GM18861 (cell line): ENCODE data around the gene ARHGAP21.

Experiments used
- ATAC-seq: cut with Tn5 transposase; IDR thresholded peaks from one replicate; pipeline ENCODE4 v1.9.1; 2021; ENCODE audit not compliant: unreplicated experiment

ARHGAP21 gene

DNA sequence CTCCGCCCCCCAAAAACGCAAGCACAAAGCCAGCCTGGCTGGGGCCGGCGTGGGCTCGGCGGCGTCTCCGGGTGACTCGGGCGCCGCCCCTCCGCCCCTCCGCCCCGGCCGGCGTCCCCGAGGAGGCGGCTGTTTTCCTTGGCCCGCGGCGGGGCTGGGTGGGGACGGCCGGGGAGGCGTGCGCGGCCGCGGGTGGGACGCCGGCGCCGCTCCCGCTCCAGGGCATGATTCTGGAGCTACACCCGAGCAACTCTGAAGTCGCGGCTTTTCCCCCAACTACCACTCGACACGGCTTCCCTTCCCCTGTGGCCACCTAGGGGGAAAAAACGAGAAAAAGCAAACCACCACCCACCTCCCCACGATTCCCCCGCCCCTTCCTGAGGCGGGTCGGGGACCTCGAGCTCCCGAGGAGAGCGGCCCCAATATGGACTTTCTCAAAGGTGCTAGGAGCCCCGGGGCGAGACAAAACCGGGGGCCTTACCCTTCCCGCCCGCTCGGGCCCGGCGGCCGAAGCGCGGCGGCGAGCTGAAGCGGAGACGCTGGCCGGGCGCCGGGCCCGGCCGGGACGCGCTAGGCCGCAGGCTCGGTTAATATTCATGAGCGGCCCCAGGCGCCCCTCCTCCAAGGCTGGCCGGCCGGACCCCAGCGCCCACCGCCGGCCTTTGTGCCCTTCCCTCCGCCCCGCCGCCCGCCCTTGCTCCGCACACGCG lies 856 bp downstream of the ARHGAP21 start:
- peak; percentile 21 for ATAC-seq

DNA sequence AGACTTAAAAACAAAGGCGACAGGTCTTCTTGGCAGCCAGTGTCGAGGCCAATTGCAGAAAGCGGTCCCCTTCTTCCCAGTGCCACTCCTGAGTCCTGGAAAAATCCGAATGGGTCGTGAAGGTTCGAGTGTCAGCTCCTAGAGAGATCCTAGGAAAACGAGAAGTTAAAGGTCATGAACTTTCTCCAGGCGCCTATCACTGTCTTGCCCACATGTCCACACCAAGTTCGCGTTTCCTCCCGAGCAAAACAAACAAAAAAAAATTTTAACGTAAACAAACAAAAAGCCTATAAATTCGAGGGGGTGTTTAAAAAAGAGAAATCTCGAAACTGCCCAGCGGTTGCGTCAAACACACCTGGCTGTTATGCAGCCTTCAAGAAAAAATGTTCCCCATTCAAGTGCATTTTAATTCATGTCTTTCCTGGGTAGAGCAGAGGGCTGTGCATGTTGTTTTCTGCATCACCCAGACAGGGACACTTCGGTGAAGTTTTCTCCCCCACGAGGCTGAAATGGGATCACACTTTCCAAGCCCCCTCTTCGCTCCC lies 1.5 kb downstream of the ARHGAP21 start:
- ATAC-seq: no peak

DNA sequence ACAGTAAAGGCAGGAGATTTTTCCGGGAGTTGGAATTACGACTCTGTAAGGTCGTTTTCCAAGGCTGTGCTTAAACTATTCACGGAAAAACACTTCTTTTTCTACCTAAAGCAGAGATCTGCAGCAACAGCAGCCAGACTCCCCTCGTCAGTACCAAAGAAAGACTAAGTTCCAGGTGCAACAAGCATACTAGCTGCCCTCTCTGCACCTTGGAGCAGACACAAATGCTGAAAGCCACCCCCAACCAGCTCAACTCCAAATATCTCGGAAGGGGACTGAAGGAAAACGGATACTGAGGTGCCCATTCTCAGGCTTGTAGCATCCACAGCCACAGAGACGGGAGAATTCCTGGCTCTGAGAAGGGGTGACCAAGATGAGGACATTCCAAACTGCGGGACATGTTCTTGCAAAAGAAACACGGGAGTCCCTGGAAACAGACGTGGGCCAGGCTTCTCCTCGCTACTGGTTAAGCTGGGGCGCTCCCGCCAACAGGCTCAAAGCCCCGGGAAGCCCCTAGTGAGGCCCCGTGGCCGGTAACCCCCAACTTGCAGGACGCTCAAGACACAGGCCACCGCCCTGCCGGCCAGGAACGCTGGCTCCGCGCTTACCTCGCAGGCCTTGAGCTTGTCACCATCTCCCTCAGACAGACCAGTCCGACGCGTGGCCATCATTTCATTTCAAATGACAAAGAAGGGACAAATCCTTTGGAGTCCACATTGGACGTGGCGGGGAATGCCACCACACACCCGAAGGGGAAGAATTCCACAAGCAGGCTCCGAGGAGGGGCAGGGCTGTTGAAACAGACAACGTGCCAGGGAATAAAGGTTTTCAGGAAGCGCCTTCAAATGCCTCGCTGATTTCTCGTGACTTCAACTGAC lies 2.2 kb downstream of the ARHGAP21 start:
- no peak for ATAC-seq

DNA sequence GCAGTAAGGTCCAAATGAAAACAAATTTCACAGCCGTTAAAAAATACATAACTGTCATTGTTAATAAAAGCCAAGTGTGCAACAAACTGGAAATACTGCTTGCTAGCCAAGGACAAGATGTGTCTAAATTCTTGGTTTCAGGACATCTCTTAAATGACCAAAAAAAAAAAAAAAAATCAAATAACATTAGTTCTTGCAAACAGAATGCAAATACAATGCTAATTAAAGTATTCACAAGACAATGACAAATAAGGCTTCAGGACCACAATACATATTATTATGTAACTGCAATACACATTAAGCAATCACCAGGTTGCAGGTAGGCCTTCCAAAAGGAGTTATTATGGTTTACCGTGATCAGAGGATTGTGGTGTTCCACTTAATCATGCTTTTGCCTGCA lies 3.6 kb downstream of the ARHGAP21 start:
- ATAC-seq: no peak

DNA sequence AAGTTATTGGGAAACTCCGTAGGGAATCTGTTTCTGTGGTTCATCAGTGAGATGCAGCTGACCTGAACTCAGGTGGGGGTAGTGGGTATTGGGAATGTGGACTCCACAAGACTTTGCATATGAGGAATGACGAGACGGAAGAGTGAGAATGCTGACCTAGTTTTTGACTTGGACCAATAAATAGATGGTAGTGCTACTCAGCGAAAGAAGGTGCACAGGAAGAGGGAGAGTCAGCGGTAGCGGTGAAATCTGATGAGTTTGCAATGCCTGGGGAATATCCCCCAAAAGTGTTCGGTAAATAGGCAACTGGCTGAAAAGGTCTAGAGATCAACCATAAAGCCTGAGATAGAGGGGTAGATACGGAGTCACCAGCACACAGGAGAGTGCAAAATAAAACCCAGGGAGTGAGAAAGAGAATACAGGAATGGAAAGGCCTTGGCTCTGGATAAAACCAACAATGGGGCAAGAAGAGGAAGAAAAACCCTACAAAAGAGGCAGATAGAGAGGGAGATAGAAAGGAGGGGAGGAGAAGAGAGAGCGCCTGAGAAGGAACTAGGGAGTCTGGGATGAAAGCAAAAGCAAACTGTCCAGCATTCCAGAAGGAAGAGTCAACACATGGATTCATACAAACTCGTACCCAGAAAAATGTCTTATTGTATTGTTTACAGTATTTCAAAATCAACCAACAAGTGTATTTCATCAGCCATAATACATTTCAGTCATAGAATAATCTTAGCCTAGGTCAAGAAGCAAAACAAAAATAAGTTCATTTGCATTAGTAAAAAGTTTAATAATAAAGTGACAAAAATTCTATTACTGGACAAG lies 5.4 kb downstream of the ARHGAP21 start:
- ATAC-seq: no peak

DNA sequence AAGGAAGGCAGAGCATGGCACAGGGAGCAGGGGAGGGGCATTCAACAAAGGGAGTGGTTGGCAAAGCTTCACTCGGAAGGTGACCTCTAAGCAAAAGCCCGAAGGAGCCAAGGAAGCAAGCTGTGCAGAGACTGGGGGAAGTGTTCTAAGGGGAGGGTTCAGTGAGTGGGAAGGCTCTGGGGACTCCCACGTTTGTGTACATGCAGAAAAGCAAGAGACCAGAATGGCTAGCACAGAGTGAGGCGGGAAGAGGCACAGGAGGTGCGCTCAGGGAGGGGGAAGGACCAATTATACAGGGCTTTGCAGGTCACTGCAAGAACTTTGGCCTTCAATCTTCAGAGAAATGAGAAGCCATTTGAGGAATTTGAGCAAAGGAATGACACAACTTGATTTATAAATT lies 7.4 kb downstream of the ARHGAP21 start:
- ATAC-seq: no peak

DNA sequence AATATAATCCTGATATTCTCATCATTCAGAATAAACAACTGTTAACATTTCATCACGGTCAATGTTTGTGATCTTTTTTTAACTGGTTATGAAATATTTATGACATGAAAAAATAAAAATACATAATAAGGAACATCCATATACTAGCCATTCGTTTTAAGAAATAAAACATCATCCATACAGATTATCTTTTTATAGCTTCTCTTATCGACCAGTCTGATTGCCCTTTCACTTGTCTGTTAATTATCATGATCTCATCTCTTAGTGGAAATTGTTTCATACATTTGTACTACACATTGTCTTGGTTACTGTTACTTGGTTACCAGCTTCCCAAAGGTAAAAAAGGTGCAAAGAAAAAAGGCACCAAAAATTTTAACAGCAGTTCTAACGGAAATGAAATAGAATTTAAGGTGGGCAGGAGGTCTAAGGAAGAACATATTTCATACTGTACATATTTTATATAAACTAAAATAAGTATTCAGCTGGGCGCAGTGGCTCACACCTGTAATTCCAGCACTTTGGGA lies 8.4 kb downstream of the ARHGAP21 start:
- no peak for ATAC-seq

DNA sequence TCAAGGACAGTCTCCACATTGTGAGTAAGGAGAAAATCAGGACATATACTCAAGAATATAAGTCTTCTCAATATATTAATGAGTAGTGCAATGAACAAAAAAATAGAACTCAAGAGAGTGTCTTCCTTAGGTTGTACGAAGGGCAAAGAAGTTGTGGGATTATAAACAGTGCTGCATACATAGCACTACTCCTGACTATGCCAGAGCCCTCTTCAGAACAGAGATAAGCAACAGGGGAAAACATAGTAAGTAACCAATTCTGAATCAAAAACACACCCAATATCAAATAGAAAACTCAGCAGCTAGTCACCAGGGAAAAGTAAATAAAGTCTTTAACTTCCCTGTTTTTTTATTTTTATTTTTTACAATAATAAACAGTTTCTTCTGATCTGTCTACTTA lies 10.6 kb downstream of the ARHGAP21 start:
- no peak for ATAC-seq

DNA sequence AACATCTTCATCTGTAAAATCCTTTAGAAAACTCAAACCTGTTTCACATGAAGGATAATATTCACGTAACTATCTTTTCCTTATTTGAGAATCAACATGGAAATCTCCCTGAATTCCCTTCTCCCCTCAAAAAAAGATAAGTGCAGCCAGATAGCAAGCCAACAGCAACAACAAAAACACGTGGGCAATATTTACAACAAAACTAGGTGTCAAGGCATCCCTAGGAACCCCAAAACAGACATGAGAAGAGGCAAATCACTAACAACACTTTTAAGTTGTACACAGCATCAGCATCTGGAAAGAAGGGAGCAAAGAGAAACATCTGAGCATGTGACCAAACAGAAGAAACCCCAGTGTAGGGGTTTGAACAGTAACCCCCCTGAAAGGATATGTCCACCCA lies 12.2 kb downstream of the ARHGAP21 start:
- ATAC-seq: no peak

DNA sequence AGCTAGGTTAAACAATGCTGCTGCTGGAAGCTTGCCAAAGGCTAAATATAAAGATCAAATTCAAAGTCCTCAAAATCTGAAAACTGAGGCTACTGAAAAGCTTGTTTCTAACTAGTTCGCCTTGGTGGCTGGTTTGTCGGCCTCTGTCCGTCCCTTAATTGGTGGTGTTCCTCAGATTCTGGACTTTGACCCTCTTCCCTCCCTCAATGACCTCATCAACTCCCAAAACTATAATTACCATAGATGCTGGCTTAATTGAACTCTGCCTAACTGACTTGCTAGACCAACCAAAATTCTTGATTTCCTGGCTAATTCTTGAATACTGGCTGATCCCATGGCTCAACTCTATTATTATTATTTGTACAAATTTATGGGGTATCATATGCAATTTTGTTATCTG lies 15.6 kb downstream of the ARHGAP21 start:
- no peak for ATAC-seq

DNA sequence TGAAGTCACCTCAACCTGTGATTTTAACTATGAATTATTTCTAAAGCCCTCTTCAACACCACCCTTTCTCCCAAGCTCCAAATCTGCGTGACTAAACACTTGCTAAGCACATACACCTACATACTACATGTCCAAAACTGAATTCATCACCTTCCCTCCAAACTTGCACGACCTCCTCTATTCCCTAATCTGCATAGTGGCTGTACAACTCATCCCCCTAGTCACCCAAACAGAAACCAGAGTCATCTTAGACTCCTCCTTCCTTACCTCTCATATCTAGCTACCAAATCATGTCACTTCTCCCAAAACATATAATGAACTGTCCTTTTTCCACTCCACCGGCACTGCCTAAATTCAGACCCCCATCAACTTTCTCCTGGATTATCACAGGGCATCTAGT lies 16.2 kb downstream of the ARHGAP21 start:
- peak; percentile 50 for ATAC-seq

DNA sequence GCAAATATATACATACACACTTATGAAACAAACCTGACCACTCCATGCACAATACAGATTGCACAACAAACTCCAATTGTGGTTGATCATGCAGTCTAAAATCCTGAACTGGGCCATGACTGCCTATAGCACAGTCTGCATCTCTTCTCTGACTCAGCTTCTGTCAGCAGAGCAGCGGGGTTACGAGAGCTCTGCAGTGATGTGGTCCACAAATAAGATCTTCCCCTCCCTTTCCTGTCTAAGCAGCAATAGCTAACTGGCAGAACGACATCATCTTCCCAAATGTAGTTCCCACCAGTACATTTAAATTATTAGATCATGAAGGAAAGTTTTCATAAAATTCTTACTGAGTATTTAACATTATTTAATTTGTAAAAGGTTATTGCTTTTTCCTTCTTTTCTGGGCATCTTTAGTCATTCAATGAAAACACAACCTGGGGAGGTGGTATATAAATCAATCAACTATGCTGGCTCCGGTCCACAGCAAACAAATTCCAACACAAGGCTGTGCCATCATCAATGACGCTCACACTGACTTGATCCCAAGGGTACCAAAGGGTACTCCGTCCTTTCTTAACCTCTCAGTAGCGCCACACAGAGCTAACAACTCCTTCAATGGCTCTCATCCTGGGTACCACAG lies 17.1 kb downstream of the ARHGAP21 start:
- ATAC-seq: peak; percentile 78

DNA sequence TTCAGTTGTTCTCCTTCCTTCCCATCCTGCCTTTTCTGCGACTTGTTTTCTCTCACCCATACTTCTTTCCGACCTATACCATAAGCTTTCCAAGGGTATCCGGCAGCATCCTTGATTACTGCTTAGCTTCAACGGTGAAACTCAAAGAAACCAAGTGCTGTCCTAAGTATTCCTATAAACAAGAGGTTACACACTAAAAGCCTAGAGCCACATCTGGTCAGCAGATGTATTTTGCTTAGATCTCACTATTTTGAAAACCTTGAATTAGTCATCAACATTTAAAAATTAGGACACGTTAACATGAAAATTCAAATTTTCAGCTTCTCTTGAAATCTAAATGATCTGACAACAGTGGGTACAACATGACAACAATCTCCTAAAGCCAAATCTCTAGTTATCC lies 20.0 kb downstream of the ARHGAP21 start:
- ATAC-seq: no peak

DNA sequence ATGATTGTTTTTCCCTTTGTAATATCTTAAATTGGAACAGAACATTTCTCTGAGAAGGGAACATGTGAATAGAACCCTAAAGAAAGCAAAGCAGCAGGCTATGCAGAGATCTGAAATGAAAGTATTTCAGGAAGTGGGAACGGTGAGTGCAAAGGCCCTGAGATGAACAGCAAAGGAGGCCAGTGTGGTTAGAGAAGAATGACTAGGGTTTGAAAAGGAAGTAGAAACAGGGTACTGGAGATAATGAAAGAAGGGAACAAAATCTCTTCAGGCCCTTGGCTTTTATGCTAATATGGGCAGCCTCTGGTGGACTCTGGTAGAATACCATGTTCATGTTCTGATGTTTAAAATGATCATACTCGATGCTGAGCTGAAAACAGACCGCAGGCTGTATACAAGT lies 22.2 kb downstream of the ARHGAP21 start:
- ATAC-seq: peak; percentile 78

DNA sequence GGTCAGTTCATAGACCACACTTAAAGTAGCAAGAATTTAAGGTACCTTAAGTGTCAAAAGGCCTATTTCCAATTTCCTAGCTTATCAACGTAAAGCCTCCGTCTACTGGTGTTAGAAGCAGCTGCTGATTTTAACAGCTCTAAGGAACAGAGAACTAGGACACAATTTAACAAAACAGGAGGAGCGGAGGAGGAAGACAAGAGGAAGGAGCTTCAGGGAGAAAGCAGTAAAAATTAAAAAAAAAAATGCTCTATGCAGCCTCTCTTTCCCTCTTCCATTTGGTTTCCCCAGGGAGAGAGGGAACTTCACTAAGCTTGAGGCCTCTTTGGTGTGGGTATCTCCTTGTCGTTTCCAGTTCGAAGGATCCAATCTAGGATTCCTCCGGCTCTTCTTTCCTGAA lies 22.7 kb downstream of the ARHGAP21 start:
- ATAC-seq: no peak

DNA sequence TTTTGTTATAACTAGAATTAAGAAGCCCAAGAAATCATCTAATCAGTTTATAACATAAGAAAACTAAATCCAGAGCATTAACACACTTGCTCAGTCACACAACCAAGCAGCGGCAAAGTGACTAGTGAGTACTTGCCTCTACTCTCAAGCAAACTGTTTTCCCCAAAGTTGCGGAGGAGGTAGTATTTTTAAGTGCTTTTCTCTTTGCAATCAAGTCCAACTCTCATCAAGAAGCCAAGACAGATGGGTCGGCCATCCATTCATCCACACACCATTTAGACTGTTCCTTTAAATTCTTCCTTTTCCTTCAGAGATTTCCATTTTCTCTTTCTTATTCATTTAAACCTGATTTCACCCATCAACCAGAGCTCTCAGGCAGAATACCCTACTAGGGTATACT lies 25.4 kb downstream of the ARHGAP21 start:
- ATAC-seq: no peak

DNA sequence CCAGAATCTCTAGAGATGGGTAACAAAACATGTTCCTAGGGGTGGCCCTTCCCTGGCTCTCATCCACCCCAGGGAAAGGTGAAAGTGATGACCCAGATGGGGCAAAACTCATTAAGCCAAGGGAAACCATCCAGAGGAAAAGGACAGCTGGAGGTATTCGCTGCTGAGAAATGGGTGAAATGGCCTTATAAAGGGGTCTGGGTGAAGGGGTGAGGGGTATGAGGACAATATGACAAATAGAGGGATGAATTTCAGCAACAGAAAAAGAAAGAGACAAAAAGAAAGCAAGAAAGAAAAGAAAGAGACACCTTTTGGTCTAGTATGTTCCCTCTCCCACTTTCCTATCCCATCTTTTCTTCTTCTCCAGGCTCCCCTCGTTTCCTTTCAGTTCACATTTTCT lies 26.6 kb downstream of the ARHGAP21 start:
- ATAC-seq: no peak

DNA sequence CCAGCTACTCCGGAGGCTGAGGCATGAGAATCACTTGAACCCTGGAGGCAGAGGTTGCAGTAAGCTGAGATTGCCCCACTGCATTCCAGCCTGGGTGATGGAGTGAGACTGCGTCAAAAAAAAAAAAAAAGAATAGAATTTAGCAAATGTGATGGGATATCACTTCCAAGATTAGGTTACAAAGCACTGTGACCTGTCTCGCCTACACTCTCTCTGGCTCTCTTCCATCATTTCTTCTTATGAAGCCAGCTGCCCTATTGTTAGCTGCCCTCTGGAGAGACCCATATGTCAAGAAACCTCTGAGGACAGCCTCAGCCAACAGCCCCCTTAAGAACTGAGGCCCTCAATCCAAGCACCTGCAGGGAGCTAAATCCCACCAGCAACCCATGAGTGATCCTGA lies 28.2 kb downstream of the ARHGAP21 start:
- no peak for ATAC-seq

DNA sequence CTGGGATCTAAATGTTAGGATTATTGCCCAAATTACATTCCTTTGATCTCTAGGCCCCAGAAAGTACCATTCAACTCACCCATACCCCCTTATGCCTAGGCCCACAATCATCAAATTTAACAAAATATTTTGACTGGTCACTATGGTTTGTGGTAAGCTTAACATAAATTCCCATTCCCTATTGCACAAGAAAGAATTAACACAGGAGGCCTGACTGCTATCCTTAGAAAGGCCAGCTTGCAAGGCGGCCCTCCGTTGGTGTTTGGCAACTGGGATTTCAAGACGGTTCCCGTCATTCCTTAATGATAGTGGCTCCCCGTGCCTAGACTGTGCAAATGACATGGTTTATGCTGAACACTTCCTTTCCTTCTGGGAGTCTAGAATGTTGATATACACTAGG lies 29.6 kb downstream of the ARHGAP21 start:
- ATAC-seq: no peak

DNA sequence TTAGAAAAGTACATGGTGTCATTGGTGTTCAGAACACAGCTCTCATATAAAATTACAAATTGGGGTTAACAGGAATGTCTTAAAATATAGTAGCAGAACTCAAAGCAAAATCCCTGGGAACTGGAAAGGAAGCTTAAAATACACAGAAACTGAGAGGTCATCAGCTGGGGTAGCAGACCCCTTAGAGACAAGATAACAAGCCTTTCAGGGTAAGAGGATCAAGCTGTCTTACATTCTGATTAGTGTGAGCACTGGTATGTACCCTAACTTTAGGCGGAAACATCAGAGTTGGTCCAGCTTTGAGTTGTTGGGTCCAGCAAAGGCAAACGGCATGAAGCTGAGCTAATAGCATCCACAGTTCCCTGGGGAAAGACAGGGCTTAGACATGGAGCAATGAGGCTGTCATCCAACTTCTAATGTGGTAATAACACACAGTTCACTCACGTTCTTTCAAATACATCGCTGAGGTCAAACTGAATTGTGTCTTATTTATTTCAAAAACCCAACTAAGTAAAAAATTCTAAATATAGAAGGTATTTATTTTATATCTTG lies 32.6 kb downstream of the ARHGAP21 start:
- no peak for ATAC-seq
